Stimulated activated CD8-positive, alpha-beta memory T cell treated with anti-CD3 and anti-CD28 coated beads, Interleukin-4, amount 100 ng/mL, for 48 hours (primary cell): ENCODE data around the gene GOPC.

Experiments
- DNase-seq: peaks from one replicate; pipeline ENCODE4 v3.0.0-alpha.2; 2020

Gene GOPC

GRCh38 chr6:117595099-117595923 lies 7.0 kb downstream of the GOPC start:
- no peak for DNase-seq

GRCh38 chr6:117592983-117593759 lies 9.1 kb downstream of the GOPC start:
- no peak for DNase-seq

GRCh38 chr6:117591405-117591804 lies 10.9 kb downstream of the GOPC start:
- DNase-seq = no peak

- no peak for DNase-seq
Observed at GRCh38 chr6:117590447-117590846, 11.9 kb downstream of the GOPC start.

- no peak for DNase-seq
Observed at GRCh38 chr6:117585647-117586046, 16.7 kb downstream of the GOPC start.

- no peak for DNase-seq
Observed at GRCh38 chr6:117574198-117574597, 28.1 kb downstream of the GOPC start.

GRCh38 chr6:117573006-117573680 lies 29.2 kb downstream of the GOPC start:
- no peak for DNase-seq

- no peak for DNase-seq
Observed at GRCh38 chr6:117568831-117569410, 33.4 kb downstream of the GOPC start.

- no peak for DNase-seq
Observed at GRCh38 chr6:117568247-117568646, 34.1 kb downstream of the GOPC start.

GRCh38 chr6:117564681-117565080 lies 37.6 kb downstream of the GOPC start:
- DNase-seq = no peak

GRCh38 chr6:117561128-117561527 lies 41.2 kb downstream of the GOPC start:
- no peak for DNase-seq

- no peak for DNase-seq
Observed at GRCh38 chr6:117559299-117559698, 43.0 kb downstream of the GOPC start.

GRCh38 chr6:117558818-117559217 lies 43.5 kb downstream of the GOPC start:
- no peak for DNase-seq

GRCh38 chr6:117557951-117558350 lies 44.4 kb downstream of the GOPC start:
- DNase-seq = no peak

GRCh38 chr6:117555882-117556498 lies 46.3 kb downstream of the GOPC start:
- peak; percentile 76 for DNase-seq

GRCh38 chr6:117555262-117555849 lies 47.0 kb downstream of the GOPC start:
- DNase-seq = no peak

GRCh38 chr6:117553142-117553541 lies 49.2 kb downstream of the GOPC start:
- no peak for DNase-seq

- no peak for DNase-seq
Observed at GRCh38 chr6:117552618-117553017, 49.7 kb downstream of the GOPC start.

- DNase-seq = no peak
Observed at GRCh38 chr6:117550618-117551242, 51.6 kb downstream of the GOPC start.

GRCh38 chr6:117550078-117550600 lies 52.2 kb downstream of the GOPC start:
- no peak for DNase-seq

GRCh38 chr6:117549611-117550010 lies 52.7 kb downstream of the GOPC start:
- DNase-seq = no peak
